HUDEP-2 (cell line): Measurements from ENCODE around the gene FGF16.
A peak's percentile ranks its signal among the peaks of the same experiment; 100 is the strongest.
"Not testable (repeated sequence)": the region's sequence is repeated elsewhere in the genome, so short reads cannot be mapped to it uniquely, and the experiment has no call there.

Experiments used
- DNase-seq, 76 experiments: peaks; one replicate each; lab custom pipeline; 2025; ENCODE audit not compliant: unreplicated experiment in 76 of 76; lab: John Stamatoyannopoulos, UW

Gene FGF16

DNA sequence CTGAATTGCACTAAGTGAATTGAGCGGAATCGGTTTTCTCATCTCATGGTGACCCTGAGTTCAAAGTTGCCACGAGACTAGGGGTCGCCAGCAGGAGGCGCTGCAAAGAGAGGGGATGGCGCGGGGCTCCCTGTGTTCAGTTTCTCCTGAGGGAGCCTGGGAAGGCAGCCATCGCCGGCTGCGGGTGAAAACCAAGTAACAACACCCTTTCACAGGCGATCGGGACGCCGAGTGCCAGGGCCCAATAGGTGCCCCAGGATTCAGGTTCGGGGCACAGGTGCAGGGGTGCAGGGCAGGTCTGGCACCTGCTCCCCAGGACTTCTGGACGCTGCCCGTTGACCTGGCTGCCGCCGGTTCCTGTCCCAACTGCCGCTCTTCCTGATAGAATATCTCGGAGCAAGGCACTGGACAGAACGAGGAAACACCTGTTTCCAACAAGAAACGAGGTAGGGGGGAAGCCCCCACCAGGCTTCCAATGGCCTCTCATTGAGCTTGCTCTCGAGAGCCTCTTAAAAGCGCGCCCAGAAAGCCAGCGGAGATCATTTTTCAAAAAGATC is 1.1 kb upstream of the FGF16 start:
- peak in 5 of 76 experiments; percentile 0 to 3 (median 1) for DNase-seq

DNA sequence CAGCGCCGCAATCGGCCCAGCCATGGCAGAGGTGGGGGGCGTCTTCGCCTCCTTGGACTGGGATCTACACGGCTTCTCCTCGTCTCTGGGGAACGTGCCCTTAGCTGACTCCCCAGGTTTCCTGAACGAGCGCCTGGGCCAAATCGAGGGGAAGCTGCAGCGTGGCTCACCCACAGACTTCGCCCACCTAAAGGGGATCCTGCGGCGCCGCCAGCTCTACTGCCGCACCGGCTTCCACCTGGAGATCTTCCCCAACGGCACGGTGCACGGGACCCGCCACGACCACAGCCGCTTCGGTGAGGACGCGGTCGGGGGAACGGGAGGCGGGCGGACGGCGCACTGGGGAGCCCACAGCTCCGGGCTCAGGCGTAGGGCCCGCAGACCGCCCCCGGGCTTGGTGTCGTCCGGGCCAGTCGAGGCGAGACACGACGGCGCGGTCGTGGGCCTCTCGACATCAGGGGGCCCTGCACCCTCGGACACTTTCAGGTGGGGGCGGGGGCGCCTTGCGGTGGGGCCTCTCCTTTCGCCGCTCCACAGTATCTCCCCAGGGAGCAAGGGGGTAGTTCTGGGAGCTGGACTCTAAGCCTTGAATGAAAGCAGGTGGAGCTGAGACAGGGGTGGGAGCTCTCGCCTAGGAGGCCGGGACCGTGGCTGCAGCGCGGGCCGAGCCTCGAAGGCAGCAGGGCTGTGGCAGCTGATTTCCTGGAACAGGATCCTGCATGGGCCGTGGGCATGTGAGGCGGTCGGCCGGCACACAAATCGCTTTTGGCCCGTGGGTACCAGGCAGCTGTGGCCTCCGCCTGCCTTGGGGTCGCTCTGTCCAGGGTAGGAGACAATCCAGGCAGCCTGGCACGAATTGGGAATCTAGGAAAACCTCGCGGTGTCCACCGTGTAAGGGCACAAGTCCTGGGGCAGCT is 722 bp downstream of the FGF16 start:
- DNase-seq, result no peak

DNA sequence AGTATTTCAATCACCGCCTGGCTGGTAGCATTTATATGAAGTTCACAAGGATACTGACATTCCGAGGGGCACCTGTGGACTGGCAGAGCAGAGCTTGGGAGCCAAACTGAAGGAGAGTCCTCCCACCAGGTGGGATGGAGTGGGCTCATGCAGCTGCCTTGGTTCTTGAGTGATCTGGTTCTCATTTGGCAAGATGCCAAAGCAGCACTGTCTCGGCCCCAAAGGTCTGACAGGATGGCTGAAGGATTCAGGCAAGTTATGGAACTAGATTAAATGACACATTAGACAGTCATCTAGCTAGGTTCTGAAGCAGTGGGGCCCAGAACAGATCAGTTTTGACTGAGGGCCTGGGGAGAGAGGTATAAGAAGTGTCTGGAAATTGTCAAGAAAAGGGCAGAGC is 3.2 kb downstream of the FGF16 start:
- DNase-seq, result no peak

DNA sequence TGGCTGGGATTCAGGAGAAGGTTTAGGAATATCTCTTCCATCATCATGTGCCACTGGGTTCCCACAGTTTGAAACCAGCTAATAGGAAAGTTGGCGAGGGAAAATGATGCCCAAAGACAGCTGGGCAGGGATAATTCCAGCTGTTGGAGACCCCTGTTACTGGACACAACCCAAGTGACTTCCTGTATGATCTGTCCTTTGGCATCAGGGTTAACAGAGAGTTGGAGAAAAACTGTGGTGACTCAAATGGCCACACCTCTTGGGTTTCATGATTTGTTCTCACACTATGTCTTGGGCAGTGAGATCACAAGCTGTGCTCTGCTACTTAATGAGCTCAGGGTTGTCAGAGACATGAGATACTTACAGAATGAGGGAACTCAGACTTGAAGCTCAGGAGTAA is 3.8 kb downstream of the FGF16 start:
- DNase-seq, result no peak

DNA sequence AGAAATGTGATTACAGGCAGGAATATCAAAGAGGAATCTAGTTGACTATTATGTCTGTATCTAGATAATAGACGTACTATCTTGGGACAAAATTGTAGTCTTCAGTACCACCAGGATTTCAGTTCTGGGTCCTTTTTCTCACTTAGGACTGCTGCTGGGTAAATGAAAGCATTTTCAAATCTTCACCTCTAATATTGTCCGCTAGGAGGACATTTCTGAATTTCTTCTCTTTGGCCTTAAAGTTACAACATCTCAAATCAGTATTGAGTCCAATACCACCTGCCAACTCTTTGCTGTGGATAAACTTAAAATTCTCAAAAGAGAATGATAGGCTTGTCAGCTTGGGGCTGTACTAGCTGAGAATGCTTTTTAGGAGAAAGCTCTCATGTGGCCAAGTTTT is 6.0 kb downstream of the FGF16 start:
- no peak for DNase-seq

DNA sequence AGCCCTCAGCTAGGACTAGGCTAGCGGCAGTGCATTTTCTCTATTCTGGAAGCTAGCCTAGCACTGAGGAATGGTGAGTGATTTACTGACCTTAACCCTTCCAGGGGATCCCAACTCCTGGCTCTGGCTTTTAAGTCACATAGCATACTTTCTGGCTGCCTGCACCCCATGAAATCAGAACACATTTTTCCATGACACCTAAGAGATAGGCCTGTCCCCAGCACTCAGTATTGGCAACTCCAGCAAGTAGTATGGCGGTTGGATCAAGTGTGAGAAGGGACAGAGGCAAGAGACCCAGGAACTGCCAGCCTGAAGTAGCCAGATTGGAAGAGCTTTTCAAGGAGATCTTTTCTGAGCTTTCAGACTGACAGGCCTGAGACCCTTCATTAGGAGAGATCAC is 8.2 kb downstream of the FGF16 start:
- no peak for DNase-seq

DNA sequence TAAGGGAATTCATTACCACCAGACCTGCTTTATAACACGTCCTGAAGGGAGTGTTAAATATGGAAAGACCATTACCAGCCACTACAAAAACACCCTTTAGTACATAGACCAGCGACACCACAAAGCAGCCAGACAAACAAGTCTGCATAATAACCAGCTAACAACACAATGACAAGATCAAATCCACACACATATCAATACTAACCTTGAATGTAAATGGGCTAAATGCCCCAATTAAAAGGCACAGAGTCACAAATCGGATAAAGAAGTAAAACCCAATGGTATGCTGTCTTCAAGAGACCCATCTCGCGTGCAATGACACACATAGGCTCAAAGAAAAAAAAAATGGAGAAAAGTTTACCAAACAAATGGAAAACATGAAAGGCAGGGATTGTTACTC is 36.9 kb downstream of the FGF16 start:
- DNase-seq, result no peak

DNA sequence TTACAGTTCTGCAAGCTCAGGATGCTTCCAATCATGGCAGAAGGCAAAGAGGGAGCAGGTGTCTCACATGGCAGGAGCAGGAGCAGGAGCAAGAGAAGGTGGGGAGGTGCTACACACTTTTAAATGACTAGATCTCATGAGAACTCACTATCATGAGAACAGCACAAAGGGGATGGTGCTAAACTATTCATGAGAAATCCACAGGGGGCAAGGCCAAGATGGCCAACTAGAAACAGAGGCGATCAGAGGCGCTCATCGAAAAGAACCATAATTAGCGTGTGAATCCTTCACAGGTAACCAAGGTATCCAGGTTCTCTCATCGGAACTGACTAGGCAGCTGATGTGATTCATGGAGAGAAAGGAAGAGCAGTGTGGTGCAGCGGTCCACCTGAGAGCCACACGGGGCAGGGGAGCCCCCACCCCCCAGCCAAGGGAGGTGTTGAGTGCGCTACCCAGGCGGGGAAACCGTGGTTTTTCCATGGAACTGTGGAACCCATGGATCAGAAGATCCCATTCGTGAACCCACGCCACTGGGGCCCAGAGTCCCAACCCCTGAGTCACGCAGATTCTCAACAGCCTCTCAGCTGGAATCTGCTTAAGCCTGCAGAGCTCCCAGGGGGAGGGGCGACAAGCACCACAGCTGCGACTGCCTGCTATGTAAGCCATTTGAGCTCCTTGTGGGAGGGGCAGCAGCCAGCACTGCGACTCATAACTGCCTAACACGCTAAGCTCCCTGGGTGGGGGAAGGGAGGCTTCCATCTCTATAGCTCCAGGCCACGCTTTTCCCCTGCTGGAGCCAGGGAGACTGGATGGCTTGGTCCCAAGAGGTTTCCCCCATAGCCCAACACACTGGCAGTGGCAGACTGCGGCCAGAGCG is 46.7 kb downstream of the FGF16 start:
- DNase-seq, result no peak

DNA sequence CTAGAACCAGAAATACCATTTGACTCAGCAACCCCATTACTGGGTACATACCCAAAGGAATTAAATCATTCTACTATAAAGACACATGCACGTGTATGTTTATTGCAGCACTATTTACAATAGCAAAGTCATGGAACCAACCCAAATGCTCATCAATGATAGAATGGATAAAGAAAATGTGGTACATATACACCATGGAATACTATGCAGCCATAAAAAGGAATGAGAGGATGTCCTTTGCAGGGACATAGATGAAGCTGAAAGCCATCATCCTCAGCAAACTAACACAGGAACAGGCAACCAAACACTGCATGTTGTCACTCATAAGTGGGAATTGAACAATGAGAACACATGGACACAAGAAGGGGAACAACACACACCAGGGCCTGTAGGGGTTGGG is 53.0 kb downstream of the FGF16 start:
- DNase-seq, result not testable (repeated sequence)

DNA sequence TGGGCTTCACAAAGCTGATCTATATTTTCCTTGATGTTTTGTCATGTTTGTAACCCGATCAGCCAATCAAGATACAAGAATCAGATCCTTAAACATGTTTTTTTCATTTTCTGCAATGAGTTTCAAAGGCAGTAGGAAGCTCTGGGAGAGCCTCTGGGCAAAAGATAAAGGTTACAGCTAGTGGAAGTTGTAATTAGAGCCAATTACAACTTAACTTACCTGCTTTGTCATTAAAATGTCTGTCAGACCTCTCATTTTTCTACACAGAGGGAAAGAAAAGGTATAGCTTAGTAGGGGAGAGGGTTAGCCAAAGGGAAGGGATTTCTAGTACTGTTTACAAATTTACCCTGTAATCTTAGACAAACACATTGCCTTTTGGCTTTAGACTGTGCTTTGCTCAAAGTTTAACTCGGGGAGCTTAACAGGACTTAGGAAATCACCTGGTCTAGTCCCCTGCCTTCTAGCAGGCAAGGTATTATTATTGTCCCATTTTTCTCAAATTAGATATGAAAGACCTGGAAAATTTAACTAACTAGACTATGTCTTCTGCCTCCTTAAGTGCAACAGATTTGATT is 55.8 kb downstream of the FGF16 start:
- DNase-seq, result no peak

DNA sequence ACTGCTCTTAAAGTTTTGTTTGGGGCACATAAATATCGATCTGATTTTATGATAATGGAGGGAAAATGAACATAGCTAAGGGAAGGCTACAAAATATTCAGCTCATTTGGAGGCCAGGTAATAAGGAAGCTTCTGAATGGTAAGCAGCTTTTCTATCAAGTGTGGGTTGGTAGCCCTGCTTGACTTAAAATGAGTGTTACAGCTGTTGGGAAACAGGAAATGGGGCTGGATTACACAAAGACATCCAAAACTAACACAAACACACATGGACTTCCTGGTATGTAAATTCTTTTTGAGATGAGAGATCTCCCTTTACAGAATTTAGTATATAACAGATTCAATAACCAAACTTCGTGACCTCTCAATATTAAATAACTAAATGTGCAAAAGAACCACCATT is 58.0 kb downstream of the FGF16 start:
- DNase-seq, result no peak
